ENCODE results near the gene TINCR.

DNA sequence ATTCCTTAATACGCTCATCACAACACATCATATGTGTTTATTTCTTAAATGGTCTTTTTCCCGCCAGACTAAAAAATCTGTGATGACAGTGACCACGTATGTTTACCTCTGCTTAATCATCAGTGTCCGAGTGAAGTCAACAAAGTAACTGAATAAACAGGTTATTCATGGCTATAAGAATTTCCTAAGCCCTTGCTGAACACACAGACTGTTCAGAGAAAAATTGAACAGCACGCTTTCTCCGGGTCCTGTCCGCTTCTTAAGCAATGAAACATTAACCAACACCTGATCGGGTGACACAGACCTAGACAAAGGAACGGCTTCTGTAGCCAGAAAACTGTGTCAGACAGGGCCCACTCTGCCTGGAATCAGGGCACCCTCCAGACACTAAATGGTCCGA, 40.5 kb upstream of the TINCR start:
- TF ChIP-seq, protein P1, sequence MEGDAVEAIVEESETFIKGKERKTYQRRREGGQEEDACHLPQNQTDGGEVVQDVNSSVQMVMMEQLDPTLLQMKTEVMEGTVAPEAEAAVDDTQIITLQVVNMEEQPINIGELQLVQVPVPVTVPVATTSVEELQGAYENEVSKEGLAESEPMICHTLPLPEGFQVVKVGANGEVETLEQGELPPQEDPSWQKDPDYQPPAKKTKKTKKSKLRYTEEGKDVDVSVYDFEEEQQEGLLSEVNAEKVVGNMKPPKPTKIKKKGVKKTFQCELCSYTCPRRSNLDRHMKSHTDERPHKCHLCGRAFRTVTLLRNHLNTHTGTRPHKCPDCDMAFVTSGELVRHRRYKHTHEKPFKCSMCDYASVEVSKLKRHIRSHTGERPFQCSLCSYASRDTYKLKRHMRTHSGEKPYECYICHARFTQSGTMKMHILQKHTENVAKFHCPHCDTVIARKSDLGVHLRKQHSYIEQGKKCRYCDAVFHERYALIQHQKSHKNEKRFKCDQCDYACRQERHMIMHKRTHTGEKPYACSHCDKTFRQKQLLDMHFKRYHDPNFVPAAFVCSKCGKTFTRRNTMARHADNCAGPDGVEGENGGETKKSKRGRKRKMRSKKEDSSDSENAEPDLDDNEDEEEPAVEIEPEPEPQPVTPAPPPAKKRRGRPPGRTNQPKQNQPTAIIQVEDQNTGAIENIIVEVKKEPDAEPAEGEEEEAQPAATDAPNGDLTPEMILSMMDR (IDR thresholded peaks at IDR 0.05 in 8 of 11, conservative IDR thresholded peaks at IDR 0.05 in 3 of 11), result no peak
- TF ChIP-seq POLR2A (IDR thresholded peaks at IDR 0.05), result no peak
- TF ChIP-seq POLR2AphosphoS5 (IDR thresholded peaks at IDR 0.05), result no peak
